HL-60 (cell line): Measurements from ENCODE around the gene METAP2.

Experiments
- DNase-seq, 2 experiments: peaks; one replicate each; pipeline ENCODE4 v3.0.0-alpha.2; 2010 to 2020; ENCODE audit warnings: low read depth in 1 of 2, low spot score in 1 of 2
- H3K27ac ChIP-seq: fragments of 250-450 bp; sonication (Bioruptor Pico); replicated peaks from 2 replicates; pipeline ENCODE4 v1.5.1; 2020; ENCODE audit warnings: mild to moderate bottlenecking, moderate library complexity
- H3K27me3 ChIP-seq: fragments of 250-450 bp; sonication (Bioruptor Pico); 2 replicates; pipeline ENCODE4 v1.5.1; 2021; ENCODE audit warnings: mild to moderate bottlenecking, moderate library complexity; ENCODE audit not compliant: insufficient read depth, poor library complexity, severe bottlenecking
- H3K4me3 ChIP-seq: replicated peaks from 2 replicates; pipeline ENCODE4 v1.5.1; 2011; ENCODE audit warnings: mild to moderate bottlenecking, control low read depth, low read length; ENCODE audit not compliant: insufficient read depth
- POLR2AphosphoS5 ChIP-seq: IDR thresholded peaks from 2 replicates; pipeline ENCODE4 v1.6.1; 2012; ENCODE audit warnings: low read depth
- SPI1 ChIP-seq: IDR thresholded peaks from 2 replicates; pipeline ENCODE4 v1.6.1; 2012; ENCODE audit warnings: low read depth, mild to moderate bottlenecking, borderline replicate concordance
- TF ChIP-seq, protein P1 (sequence below): IDR thresholded peaks from one replicate; pipeline ENCODE4 v1.5.1; 2011; ENCODE audit warnings: low read length, control low read depth, inconsistent platforms; ENCODE audit not compliant: insufficient read depth
- TF ChIP-seq, protein P2 (sequence below): IDR thresholded peaks from 2 replicates; pipeline ENCODE4 v1.6.1; 2012; ENCODE audit warnings: low read depth; ENCODE audit not compliant: insufficient replicate concordance

METAP2 gene

DNA sequence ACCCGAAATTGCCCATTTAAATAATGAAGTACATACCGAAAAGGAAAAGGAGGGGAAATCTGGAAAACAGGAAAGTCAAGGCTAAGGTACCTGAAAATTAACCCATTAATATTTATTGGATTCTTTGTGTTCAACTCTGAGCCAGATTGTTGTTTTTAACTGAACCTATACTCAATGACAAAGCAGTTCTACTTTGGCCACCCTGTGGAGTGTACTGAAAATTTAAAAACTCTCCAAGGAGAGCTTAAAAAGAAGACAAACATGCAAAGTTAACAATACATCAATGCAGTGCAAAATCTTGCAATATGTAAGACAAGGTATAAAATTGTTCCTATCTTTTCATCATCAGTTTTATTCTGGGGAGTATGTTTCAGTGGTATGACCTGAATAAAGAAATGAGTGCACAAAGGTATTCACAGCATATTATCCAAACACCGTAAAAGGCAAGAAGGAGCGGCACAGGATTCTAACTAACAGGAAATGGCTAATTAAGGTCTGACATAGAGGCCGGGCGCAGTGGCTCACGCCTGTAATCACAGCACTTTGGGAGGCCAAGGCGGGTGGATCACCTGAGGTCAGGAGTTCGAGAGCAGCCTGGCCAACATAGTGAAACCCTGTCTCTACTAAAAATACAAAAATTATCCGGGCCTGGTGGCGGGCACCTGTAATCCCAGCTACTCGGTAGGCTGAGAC, 75.6 kb downstream of the METAP2 start:
- peaks cover 11% of the 10 kb centered on the region for H3K27me3 ChIP-seq
- TF ChIP-seq, protein P1, sequence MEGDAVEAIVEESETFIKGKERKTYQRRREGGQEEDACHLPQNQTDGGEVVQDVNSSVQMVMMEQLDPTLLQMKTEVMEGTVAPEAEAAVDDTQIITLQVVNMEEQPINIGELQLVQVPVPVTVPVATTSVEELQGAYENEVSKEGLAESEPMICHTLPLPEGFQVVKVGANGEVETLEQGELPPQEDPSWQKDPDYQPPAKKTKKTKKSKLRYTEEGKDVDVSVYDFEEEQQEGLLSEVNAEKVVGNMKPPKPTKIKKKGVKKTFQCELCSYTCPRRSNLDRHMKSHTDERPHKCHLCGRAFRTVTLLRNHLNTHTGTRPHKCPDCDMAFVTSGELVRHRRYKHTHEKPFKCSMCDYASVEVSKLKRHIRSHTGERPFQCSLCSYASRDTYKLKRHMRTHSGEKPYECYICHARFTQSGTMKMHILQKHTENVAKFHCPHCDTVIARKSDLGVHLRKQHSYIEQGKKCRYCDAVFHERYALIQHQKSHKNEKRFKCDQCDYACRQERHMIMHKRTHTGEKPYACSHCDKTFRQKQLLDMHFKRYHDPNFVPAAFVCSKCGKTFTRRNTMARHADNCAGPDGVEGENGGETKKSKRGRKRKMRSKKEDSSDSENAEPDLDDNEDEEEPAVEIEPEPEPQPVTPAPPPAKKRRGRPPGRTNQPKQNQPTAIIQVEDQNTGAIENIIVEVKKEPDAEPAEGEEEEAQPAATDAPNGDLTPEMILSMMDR: no peak
- TF ChIP-seq, protein P2, sequence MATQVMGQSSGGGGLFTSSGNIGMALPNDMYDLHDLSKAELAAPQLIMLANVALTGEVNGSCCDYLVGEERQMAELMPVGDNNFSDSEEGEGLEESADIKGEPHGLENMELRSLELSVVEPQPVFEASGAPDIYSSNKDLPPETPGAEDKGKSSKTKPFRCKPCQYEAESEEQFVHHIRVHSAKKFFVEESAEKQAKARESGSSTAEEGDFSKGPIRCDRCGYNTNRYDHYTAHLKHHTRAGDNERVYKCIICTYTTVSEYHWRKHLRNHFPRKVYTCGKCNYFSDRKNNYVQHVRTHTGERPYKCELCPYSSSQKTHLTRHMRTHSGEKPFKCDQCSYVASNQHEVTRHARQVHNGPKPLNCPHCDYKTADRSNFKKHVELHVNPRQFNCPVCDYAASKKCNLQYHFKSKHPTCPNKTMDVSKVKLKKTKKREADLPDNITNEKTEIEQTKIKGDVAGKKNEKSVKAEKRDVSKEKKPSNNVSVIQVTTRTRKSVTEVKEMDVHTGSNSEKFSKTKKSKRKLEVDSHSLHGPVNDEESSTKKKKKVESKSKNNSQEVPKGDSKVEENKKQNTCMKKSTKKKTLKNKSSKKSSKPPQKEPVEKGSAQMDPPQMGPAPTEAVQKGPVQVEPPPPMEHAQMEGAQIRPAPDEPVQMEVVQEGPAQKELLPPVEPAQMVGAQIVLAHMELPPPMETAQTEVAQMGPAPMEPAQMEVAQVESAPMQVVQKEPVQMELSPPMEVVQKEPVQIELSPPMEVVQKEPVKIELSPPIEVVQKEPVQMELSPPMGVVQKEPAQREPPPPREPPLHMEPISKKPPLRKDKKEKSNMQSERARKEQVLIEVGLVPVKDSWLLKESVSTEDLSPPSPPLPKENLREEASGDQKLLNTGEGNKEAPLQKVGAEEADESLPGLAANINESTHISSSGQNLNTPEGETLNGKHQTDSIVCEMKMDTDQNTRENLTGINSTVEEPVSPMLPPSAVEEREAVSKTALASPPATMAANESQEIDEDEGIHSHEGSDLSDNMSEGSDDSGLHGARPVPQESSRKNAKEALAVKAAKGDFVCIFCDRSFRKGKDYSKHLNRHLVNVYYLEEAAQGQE: no peak
- no peak for DNase-seq
- no peak overlapping the region for H3K27ac ChIP-seq
- no peak overlapping the region for H3K4me3 ChIP-seq

DNA sequence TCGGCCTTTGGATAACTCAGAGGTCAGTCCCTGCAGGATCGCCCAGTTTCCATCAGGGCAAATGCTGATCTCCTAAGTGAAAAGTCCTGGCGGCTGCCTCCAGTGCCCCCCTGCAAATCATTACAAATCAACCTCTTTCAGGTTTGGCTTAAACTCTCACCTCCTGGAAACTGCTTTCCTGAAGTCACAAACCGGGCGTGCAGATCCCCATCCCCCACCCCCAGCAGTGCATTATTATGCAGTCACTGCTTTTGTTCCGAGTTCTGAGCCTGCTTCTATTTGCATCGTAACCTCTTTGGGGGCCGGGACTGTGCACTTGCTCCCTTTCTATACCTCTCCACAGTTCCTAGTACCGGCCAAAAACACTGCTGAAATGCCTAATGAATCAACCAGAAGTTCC, 77.4 kb downstream of the METAP2 start, which contains the start of gene USP44:
Gene USP44 (minus strand): TSS at position 172 of the 400 bp plus-strand sequence. CDS start 17,220 bp downstream, outside the sequence.
- DNase-seq: no peak
- no peak within 1 kb of the TSS for H3K4me3 ChIP-seq
- H3K27ac ChIP-seq: no peak within 1 kb of the TSS
- no peak for TF ChIP-seq POLR2AphosphoS5
- TF ChIP-seq, protein P1: no peak
- TF ChIP-seq, protein P2: no peak
- peaks cover 11% of the 10 kb centered on the region for H3K27me3 ChIP-seq

DNA sequence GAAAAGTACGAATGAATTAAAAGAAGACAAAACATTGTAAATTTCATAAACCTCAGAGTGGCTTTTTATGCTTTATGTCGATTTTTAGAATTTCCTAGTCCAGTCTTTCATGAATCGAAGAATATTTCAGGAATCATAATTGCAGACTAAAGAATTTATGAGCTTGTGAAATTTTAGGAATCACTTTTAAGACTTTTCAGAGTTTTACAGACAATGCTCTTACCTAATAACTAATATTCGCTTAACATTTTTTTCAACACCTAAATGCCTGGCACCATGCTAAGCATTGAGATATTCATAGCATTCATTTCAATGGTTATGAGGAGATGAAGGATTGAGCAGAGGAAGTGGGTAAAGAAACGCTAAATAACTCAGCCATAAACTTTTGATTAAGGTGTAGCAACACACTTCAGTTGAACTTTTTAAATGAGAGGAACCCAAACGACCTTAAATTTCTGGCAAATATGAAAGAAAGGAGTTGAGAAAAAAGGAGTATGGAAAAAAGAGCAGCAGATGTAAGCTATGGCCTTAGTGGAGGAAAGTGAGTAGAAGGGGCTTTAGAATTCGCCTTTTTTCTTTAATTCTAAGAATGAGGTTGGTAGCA, 78.1 kb downstream of the METAP2 start:
- no peak overlapping the region for H3K27ac ChIP-seq

More for the DNA sequence above, 78.1 kb downstream of the METAP2 start:
- Histone ChIP-seq H3K27me3 (peaks cover 11% of the 10 kb centered on the region), H3K4me3 (no peak overlapping the region)
- DNase-seq: no peak
- TF ChIP-seq, protein P2: no peak
- TF ChIP-seq SPI1: peak; percentile 19; the same call in 1 of the 2 replicates
